GM23338 (cell line): ENCODE measurements around the gene PHF20. TPM values are rescaled to one million over a fixed set of nuclear protein-coding genes. Genes with fewer than 3 reads are reported as not detected.
"Not testable (repeated sequence)": the region's sequence is repeated elsewhere in the genome, so short reads cannot be mapped to it uniquely, and the experiment has no call there.

Source experiments
- ATAC-seq: fragments of 200-7000 bp; cut with Tn5 transposase; 3 replicates; pipeline ENCODE4 v1.9.1; 2020
- DNase-seq: peaks from one replicate; pipeline ENCODE4 v3.0.0-alpha.2; 2015; ENCODE audit warnings: low spot score
- H2AFZ ChIP-seq: fragments of 200-600 bp; sonication (generic); 2 replicates; pipeline ENCODE4 v1.8.0; 2016; ENCODE audit warnings: antibody characterized with exemption, mild to moderate bottlenecking, moderate library complexity
- H3F3A ChIP-seq: fragments of 200-600 bp; sonication (generic); replicated peaks from 2 replicates; pipeline ENCODE4 v1.8.0; 2017; ENCODE audit warnings: antibody characterized with exemption, mixed run types, low read depth
- H3K27ac ChIP-seq: fragments of 200-600 bp; sonication (generic); 2 replicates; pipeline ENCODE4 v1.6.1; 2016; ENCODE audit warnings: low read depth
- H3K27me3 ChIP-seq: fragments of 200-600 bp; sonication (generic); 2 replicates; pipeline ENCODE4 v1.8.0; 2016; ENCODE audit warnings: mild to moderate bottlenecking, mixed run types, moderate library complexity; ENCODE audit not compliant: insufficient read depth
- H3K36me3 ChIP-seq: fragments of 200-600 bp; sonication (generic); 2 replicates; pipeline ENCODE4 v1.8.0; 2016; ENCODE audit warnings: mild to moderate bottlenecking; ENCODE audit not compliant: insufficient read depth
- H3K4me1 ChIP-seq: fragments of 200-600 bp; sonication (generic); 2 replicates; pipeline ENCODE4 v1.8.0; 2016; ENCODE audit warnings: mild to moderate bottlenecking, moderate library complexity; ENCODE audit not compliant: insufficient read depth
- H3K4me2 ChIP-seq: fragments of 200-600 bp; sonication (generic); 2 replicates; pipeline ENCODE4 v1.7.1; 2017; ENCODE audit warnings: mixed run types
- H3K4me3 ChIP-seq: fragments of 200-600 bp; sonication (generic); 2 replicates; pipeline ENCODE4 v1.6.1; 2016; ENCODE audit warnings: mixed run types
- H3K79me2 ChIP-seq: fragments of 200-600 bp; sonication (generic); replicated peaks from 2 replicates; pipeline ENCODE4 v1.8.0; 2017; ENCODE audit warnings: mild to moderate bottlenecking; ENCODE audit not compliant: insufficient read depth
- H3K9me2 ChIP-seq: fragments of 200-600 bp; sonication (generic); 2 replicates; pipeline ENCODE4 v1.8.0; 2017; ENCODE audit not compliant: insufficient read depth
- H4K20me1 ChIP-seq: fragments of 200-600 bp; sonication (generic); replicated peaks from 2 replicates; pipeline ENCODE4 v1.8.0; 2017; ENCODE audit warnings: mild to moderate bottlenecking; ENCODE audit not compliant: insufficient read depth
- H3K27ac Mint-ChIP-seq: 2 replicates; pipeline ENCODE4 v1.8.0; 2020; ENCODE audit warnings: inconsistent platforms, mild to moderate bottlenecking, moderate library complexity, mixed read lengths
- H3K27me3 Mint-ChIP-seq: 3 replicates; pipeline ENCODE4 v1.8.0; 2022; ENCODE audit warnings: low read depth, mild to moderate bottlenecking, moderate library complexity, mixed read lengths, inconsistent platforms; ENCODE audit not compliant: insufficient read depth, poor library complexity
- H3K36me3 Mint-ChIP-seq: 3 replicates; pipeline ENCODE4 v1.8.0; 2021; ENCODE audit warnings: low read depth, mild to moderate bottlenecking, inconsistent platforms, moderate library complexity, mixed read lengths
- H3K4me1 Mint-ChIP-seq: 3 replicates; pipeline ENCODE4 v1.8.0; 2020; ENCODE audit warnings: mild to moderate bottlenecking, inconsistent platforms, mixed read lengths
- H3K4me3 Mint-ChIP-seq: 3 replicates; pipeline ENCODE4 v1.8.0; 2021; ENCODE audit warnings: moderate library complexity, mild to moderate bottlenecking, inconsistent platforms, mixed read lengths
- H3K9me3 Mint-ChIP-seq: 3 replicates; pipeline ENCODE4 v1.8.0; 2020; ENCODE audit warnings: moderate library complexity, mild to moderate bottlenecking, inconsistent platforms, mixed read lengths
- CREB1 ChIP-seq: fragments of 250-450 bp; sonication (Bioruptor Pico); IDR thresholded peaks from 2 replicates; pipeline ENCODE4 v1.5.0; 2020; ENCODE audit warnings: low read depth, mild to moderate bottlenecking, moderate library complexity
- EZH2 ChIP-seq: fragments of 200-600 bp; sonication (generic); IDR thresholded peaks from one replicate; pipeline ENCODE4 v1.8.0; 2017; ENCODE audit warnings: antibody characterized with exemption, mild to moderate bottlenecking, low read depth; ENCODE audit not compliant: unreplicated experiment
- EZH2phosphoT487 ChIP-seq: fragments of 200-600 bp; sonication (generic); IDR thresholded peaks from one replicate; pipeline ENCODE4 v1.8.1; 2018; ENCODE audit warnings: antibody characterized with exemption; ENCODE audit not compliant: unreplicated experiment
- JUNB ChIP-seq: IDR thresholded peaks from one replicate; pipeline ENCODE4 v1.6.1; 2016; ENCODE audit warnings: antibody characterized with exemption; ENCODE audit not compliant: unreplicated experiment
- NANOG ChIP-seq: IDR thresholded peaks from 2 replicates; pipeline ENCODE4 v1.6.1; 2016; ENCODE audit warnings: antibody characterized with exemption, borderline replicate concordance
- POLR2AphosphoS5 ChIP-seq: IDR thresholded peaks from 2 replicates; pipeline ENCODE4 v1.6.1; 2016; ENCODE audit warnings: antibody characterized with exemption, low read depth
- REST ChIP-seq: IDR thresholded peaks from one replicate; pipeline ENCODE4 v1.6.1; 2018; ENCODE audit warnings: antibody characterized with exemption; ENCODE audit not compliant: unreplicated experiment
- STAT1 ChIP-seq: IDR thresholded peaks from one replicate; pipeline ENCODE4 v1.6.1; 2016; ENCODE audit warnings: antibody characterized with exemption; ENCODE audit not compliant: unreplicated experiment
- ZNF114 ChIP-seq: fragments of 250-450 bp; sonication (Bioruptor Pico); IDR thresholded peaks from 2 replicates; pipeline ENCODE4 v1.5.0; 2020; ENCODE audit warnings: mild to moderate bottlenecking, moderate library complexity
- ZNF331 ChIP-seq: fragments of 250-450 bp; sonication (Bioruptor Pico); IDR thresholded peaks from 2 replicates; pipeline ENCODE4 v1.5.0; 2020; ENCODE audit warnings: low read depth, mild to moderate bottlenecking, moderate library complexity
- ZNF462 ChIP-seq: fragments of 250-450 bp; sonication (Bioruptor Pico); IDR thresholded peaks from 2 replicates; pipeline ENCODE4 v1.5.0; 2020; ENCODE audit warnings: mild to moderate bottlenecking, moderate library complexity
- polyA plus RNA-seq: library from polyadenylated mRNA; unstranded; fragments of >200 nt; fragmentation: Nextera tagmentation; extraction: Ambion mirVana; gene quantifications from 2 replicates; pipeline ENCODE4 v1.2.1, GENCODE V29; 2016
- total RNA-seq: library from RNA; depleted of rRNA; stranded (reverse); fragments of >200 nt; shearing (Covaris generic); gene quantifications from 2 replicates; pipeline ENCODE4 v1.2.3, GENCODE V29; 2014
- TF ChIP-seq, protein P1 (sequence below), 2 experiments: fragments of 200-600 bp in 1 of 2; sonication (generic) in 1 of 2; conservative IDR thresholded peaks; 2 replicates each; pipeline versions ENCODE4 v1.5.1 to v1.6.1; 2016 to 2017; ENCODE audit warnings: antibody characterized with exemption in 2 of 2, low read depth in 2 of 2, mild to moderate bottlenecking in 2 of 2, moderate library complexity in 1 of 2

The PHF20 gene
- total and polyA plus RNA-seq, 2 experiments from 2014 or later = 71.8 to 103 TPM

- H3K79me2 ChIP-seq, H3K4me3 ChIP-seq, H3K36me3 ChIP-seq, H2AFZ ChIP-seq, H3K4me1 Mint-ChIP-seq, H3K9me2 ChIP-seq, H3K4me3 Mint-ChIP-seq, H3K9me3 Mint-ChIP-seq, H4K20me1 ChIP-seq, H3K36me3 Mint-ChIP-seq, DNase-seq, H3K27ac Mint-ChIP-seq, H3K4me2 ChIP-seq, H3K4me1 ChIP-seq, ATAC-seq, H3K27ac ChIP-seq, H3K27me3 ChIP-seq, H3F3A ChIP-seq, H3K27me3 Mint-ChIP-seq: not testable (repeated sequence)
These were observed 10.3 kb upstream of the PHF20 start for GRCh38 chr20:35761548-35761947.

DNA sequence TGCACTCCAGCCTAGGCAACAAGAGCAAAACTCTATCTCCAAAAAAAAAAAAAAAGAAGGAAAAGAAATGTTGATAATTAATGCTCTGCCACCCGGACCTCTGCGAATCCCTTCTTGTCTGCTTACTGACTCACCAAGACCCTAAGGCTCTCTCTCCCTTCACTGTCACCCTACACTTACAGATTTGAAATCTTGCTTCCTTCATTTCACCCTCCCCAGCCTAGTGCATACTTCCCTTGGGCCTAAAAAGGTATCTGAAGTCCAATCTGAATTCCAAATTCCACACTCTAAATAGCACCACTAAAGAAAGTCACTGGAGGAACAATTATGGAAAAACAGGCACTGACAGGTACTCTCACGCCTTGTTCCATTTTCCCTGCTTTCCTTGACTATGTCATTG, 9.4 kb upstream of the PHF20 start:
- Histone ChIP-seq H3K27me3 (no peaks in the 10 kb centered on the region), H4K20me1 (no peaks in the 10 kb centered on the region), H3K4me3 (no peak overlapping the region), H3K4me2 (no peak overlapping the region), H3F3A (no peaks in the 10 kb centered on the region), H3K4me1 (0 out of 2 replicates have a peak, but pooled peaks cover 4% of the 10 kb centered on the region), H3K9me2 (no peaks in the 10 kb centered on the region), H2AFZ (peak overlapping the region; percentile 81; the same call in 1 of the 2 replicates), H3K27ac (no peak overlapping the region), H3K36me3 (no peaks in the 10 kb centered on the region), H3K79me2 (no peaks in the 10 kb centered on the region)
- no peaks in the 10 kb centered on the region for H3K27me3 Mint-ChIP-seq
- no peaks in the 10 kb centered on the region for H3K4me1 Mint-ChIP-seq
- H3K36me3 Mint-ChIP-seq = no peaks in the 10 kb centered on the region
- H3K4me3 Mint-ChIP-seq = no peak overlapping the region
- DNase-seq (no peak), ATAC-seq (no peak)
- H3K27ac Mint-ChIP-seq = no peak overlapping the region
- H3K9me3 Mint-ChIP-seq = no peaks in the 10 kb centered on the region
- TF ChIP-seq, protein P1, sequence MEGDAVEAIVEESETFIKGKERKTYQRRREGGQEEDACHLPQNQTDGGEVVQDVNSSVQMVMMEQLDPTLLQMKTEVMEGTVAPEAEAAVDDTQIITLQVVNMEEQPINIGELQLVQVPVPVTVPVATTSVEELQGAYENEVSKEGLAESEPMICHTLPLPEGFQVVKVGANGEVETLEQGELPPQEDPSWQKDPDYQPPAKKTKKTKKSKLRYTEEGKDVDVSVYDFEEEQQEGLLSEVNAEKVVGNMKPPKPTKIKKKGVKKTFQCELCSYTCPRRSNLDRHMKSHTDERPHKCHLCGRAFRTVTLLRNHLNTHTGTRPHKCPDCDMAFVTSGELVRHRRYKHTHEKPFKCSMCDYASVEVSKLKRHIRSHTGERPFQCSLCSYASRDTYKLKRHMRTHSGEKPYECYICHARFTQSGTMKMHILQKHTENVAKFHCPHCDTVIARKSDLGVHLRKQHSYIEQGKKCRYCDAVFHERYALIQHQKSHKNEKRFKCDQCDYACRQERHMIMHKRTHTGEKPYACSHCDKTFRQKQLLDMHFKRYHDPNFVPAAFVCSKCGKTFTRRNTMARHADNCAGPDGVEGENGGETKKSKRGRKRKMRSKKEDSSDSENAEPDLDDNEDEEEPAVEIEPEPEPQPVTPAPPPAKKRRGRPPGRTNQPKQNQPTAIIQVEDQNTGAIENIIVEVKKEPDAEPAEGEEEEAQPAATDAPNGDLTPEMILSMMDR (conservative IDR thresholded peaks at IDR 0.05; ENCODE audit: low read depth in 2 of 2) = no peak
- TF ChIP-seq ZNF114 (CRISPR knock-in tag) = no peak
- TF ChIP-seq STAT1 = no peak
- TF ChIP-seq EZH2 = no peak
- no peak for TF ChIP-seq EZH2phosphoT487
- TF ChIP-seq NANOG = no peak
- TF ChIP-seq ZNF331 (CRISPR knock-in tag) = no peak
- TF ChIP-seq CREB1 (CRISPR knock-in tag) = no peak
- TF ChIP-seq JUNB = no peak
- no peak for TF ChIP-seq ZNF462 (CRISPR knock-in tag)
- no peak for TF ChIP-seq REST
- no peak for TF ChIP-seq POLR2AphosphoS5
